RWPE1 (cell line): Measurements from ENCODE around the gene HECW1.

Experiments used
- CTCF ChIA-PET: fragments of 350-600 bp; sonication (Branson Sonifier 250); formaldehyde crosslinking; extraction: SDS; loops from one replicate; lab custom pipeline; 2021; lab: Yijun Ruan, JAX
- POLR2A ChIA-PET: fragments of 400-600 bp; formaldehyde crosslinking; extraction: SDS; loops from one replicate; lab custom pipeline; 2020; ENCODE audit warnings: antibody characterized with exemption; ENCODE audit not compliant: low non-redundant PET; lab: Yijun Ruan, JAX
- DNase-seq: peaks from one replicate; pipeline ENCODE4 v3.0.0; 2012; ENCODE audit warnings: low spot score
- H3K27ac ChIP-seq: fragments of 450-650 bp; 2 replicates; pipeline ENCODE4 v1.5.1; 2017
- TF ChIP-seq, protein P1 (sequence below): fragments of 450-650 bp; conservative IDR thresholded peaks from 2 replicates; pipeline ENCODE4 v1.5.1; 2017; ENCODE audit warnings: low read depth, mild to moderate bottlenecking

Gene HECW1

DNA sequence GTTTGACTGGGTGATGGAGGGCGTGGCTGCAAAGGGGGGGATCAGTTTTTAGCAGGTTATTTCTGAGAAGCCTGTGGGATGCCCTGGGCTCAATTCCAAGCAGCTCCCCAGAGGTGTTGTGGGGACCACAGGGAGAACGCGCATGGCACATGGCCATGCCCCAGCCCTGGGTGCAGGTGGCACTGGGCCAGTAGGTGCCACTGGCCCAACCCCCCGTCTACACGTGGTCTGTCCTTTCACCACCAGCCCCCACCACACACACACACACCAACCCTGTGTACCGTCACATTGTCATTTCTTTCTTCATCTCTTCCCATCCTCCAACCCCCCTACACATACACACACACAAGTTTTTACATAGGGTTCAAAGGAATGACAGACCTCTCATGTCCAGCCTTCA is 355.4 kb downstream of the HECW1 start:
- ChIA-PET POLR2A (no interaction called here), CTCF (interaction anchor here (0.6 kb wide), 1 partner anchor 149 kb away, joined by 4 read pairs; no protein-coding TSS in a partner anchor)

DNA sequence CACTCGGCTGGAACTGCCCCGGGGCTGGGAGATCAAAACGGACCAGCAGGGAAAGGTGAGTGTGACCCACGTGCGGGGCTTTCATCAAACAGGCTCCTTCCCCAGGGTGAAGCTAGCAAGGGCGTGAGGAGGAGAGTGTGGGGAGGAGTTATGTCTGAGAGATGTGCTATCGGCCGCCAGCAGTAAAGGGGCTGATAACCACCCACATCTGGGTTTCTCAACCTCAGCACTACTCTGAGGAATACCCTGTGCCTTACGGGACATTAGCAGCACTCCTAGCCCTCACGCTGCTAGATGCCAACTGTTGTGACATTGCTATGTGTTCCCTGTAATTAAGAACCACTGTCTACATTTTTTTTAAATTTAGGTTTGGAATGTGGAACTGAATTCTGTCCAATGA is 356.6 kb downstream of the HECW1 start:
- H3K27ac ChIP-seq = no peak overlapping the region
- no peak for DNase-seq
- CTCF ChIA-PET = interaction anchor here (0.5 to 1.0 kb wide), 2 partner anchors 14 to 578 kb away, joined by 3 to 5 read pairs; no protein-coding TSS in a partner anchor
- POLR2A ChIA-PET = no interaction called here
- TF ChIP-seq, protein P1, sequence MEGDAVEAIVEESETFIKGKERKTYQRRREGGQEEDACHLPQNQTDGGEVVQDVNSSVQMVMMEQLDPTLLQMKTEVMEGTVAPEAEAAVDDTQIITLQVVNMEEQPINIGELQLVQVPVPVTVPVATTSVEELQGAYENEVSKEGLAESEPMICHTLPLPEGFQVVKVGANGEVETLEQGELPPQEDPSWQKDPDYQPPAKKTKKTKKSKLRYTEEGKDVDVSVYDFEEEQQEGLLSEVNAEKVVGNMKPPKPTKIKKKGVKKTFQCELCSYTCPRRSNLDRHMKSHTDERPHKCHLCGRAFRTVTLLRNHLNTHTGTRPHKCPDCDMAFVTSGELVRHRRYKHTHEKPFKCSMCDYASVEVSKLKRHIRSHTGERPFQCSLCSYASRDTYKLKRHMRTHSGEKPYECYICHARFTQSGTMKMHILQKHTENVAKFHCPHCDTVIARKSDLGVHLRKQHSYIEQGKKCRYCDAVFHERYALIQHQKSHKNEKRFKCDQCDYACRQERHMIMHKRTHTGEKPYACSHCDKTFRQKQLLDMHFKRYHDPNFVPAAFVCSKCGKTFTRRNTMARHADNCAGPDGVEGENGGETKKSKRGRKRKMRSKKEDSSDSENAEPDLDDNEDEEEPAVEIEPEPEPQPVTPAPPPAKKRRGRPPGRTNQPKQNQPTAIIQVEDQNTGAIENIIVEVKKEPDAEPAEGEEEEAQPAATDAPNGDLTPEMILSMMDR = no peak

More for the DNA sequence above, 355.4 kb downstream of the HECW1 start:
- H3K27ac ChIP-seq = no peak overlapping the region
- TF ChIP-seq, protein P1 = no peak
- DNase-seq = no peak

DNA sequence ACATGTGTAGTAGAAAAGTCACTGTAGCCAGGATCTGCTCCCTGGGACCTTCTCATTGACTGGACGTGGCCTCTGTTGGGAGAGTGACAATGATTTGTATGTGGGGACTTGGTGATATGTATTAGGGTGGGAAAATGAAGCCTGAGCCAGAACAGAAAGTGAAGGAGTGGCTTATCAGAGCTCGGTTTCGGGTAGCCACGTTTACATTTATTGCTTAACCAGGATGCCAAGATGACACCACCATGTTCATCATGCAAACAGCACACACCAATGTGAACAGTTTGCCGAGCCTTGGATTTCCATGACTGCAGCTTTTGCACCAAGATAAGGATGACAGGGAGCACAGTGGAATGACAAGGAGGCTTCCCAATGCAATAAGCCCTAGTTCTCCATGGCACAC is 357.7 kb downstream of the HECW1 start:
- POLR2A ChIA-PET = no interaction called here

DNA sequence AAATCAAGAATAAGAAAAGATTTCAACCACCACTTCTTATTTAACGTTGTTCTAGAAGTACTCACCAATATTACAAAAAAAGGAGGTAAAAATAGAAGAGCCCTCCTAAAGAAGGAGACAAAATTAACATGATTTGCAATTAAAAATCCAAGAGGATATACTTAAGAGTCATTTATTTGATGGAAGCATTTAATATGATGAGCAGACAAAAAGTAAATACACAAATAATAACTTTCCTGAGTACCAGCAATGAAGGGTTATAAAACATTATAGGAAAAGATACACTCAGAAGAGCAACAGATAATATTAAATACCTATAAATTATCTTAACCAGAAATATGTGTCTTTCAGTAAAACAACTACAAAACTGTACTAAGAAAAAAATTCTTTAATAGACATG is 363.5 kb downstream of the HECW1 start:
- TF ChIP-seq, protein P1 = no peak
- H3K27ac ChIP-seq = no peak overlapping the region
- no peak for DNase-seq
- POLR2A ChIA-PET = no interaction called here
- CTCF ChIA-PET = no interaction called here

More for the DNA sequence above, 357.7 kb downstream of the HECW1 start:
- no peak overlapping the region for H3K27ac ChIP-seq
- no peak for DNase-seq
- CTCF ChIA-PET = interaction anchor here (0.5 kb wide), 1 partner anchor 1413 kb away, joined by 3 read pairs; no protein-coding TSS in a partner anchor
- TF ChIP-seq, protein P1 = no peak

DNA sequence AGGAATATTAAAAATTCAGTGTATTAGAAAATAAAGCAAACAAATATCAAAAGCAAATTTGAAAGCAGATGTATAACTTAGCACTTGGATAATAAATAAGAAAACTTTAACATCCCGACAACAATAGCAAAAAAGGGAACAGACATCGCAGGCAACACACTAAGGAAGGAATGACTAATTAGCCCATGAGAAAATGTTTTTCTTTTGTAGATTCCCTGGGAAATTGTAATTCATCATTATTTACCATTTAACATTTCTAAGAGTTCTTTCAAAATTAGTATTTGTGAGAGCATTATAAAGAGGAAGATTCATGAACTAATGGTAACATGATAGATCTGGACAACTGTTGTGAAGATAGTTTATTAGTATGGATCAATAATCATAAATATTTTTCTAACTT is 364.4 kb downstream of the HECW1 start:
- no peak for DNase-seq
- ChIA-PET CTCF (interaction anchor here (0.6 kb wide), 1 partner anchor 22 kb away, joined by 5 read pairs; no protein-coding TSS in a partner anchor), POLR2A (no interaction called here)
- TF ChIP-seq, protein P1 = no peak
- no peak overlapping the region for H3K27ac ChIP-seq

DNA sequence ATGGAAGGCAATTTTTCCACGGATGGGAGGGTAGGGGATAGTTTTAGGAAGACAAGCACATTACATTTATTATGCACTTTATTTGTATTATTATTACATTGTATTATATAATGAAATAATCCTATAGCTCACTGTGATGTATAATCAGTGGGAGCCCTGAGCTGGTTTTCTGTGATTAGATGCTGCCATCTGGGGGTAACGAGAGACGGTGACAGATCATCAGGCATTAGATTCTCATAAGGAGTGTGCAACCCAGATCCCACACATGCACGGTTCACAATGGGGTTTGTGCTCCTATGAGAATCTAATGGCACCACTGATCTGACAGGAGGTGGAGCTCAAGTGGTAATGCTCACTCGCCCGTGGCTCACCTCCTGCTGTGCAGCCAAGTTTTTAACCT is 366.6 kb downstream of the HECW1 start:
- ChIA-PET POLR2A (no interaction called here), CTCF (interaction anchor here (1.2 kb wide), 1 partner anchor 23 kb away, joined by 4 read pairs; no protein-coding TSS in a partner anchor)
- TF ChIP-seq, protein P1 = no peak
- no peak for DNase-seq
- no peak overlapping the region for H3K27ac ChIP-seq
